ENCODE results near the gene ZNF407. TPM values are rescaled to one million over a fixed set of nuclear protein-coding genes. Genes with fewer than 3 reads are reported as not detected.

Gene ZNF407
- total RNA-seq, 2 experiments from 2014 or later = 23.2 to 24.7 TPM

DNA sequence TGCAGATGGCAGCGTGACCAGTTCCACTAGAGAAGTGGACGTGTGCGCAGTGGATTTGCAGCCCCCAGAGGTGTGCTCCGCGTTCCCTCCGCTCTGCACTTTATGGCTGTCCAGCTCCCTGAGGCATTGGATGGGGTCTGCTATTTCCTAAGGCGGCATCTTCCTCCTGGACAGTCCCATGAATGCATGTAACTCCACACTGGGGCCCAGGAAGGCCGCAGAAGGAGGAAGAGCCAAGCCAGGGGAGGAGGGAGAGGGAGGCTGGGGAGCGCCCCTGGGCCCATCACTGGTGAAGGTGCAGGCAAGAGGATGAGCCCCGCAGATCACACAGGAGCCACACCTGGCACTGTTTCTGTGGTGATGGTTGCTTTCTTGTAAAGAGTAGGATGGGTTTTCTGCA, 512.1 kb downstream of the ZNF407 start:
- Histone ChIP-seq H3K36me3 (ENCODE audit: insufficient read depth, low read length) (no peaks in the 10 kb centered on the region), H3K27ac (ENCODE audit: low read depth in 1 of 2, low read length in 2 of 2) (no peak overlapping the region), H3K4me1 (ENCODE audit: insufficient read depth, low read length) (no peaks in the 10 kb centered on the region), H3K27me3 (ENCODE audit: control insufficient read depth in 1 of 2, insufficient read depth in 2 of 2, low read length in 2 of 2) (no peaks in the 10 kb centered on the region), H3K4me3 (ENCODE audit: low read length) (no peak overlapping the region), H3K9me3 (ENCODE audit: control insufficient read depth in 1 of 2, insufficient read depth in 1 of 2, low read length in 2 of 2) (no peaks in the 10 kb centered on the region)
- ATAC-seq (ENCODE audit: poor library complexity) = no peak
- no peak overlapping the region for H3K4me3 Mint-ChIP-seq
- H3K27ac Mint-ChIP-seq = no peak overlapping the region
- TF ChIP-seq, protein P1, sequence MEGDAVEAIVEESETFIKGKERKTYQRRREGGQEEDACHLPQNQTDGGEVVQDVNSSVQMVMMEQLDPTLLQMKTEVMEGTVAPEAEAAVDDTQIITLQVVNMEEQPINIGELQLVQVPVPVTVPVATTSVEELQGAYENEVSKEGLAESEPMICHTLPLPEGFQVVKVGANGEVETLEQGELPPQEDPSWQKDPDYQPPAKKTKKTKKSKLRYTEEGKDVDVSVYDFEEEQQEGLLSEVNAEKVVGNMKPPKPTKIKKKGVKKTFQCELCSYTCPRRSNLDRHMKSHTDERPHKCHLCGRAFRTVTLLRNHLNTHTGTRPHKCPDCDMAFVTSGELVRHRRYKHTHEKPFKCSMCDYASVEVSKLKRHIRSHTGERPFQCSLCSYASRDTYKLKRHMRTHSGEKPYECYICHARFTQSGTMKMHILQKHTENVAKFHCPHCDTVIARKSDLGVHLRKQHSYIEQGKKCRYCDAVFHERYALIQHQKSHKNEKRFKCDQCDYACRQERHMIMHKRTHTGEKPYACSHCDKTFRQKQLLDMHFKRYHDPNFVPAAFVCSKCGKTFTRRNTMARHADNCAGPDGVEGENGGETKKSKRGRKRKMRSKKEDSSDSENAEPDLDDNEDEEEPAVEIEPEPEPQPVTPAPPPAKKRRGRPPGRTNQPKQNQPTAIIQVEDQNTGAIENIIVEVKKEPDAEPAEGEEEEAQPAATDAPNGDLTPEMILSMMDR (IDR thresholded peaks at IDR 0.05) = no peak
- no peaks in the 10 kb centered on the region for H3K4me1 Mint-ChIP-seq (ENCODE audit: low read depth)
- H3K9me3 Mint-ChIP-seq = no peaks in the 10 kb centered on the region
- no peaks in the 10 kb centered on the region for H3K27me3 Mint-ChIP-seq
- ChIA-PET POLR2A (no interaction called here), CTCF (no interaction called here)
- H3K36me3 Mint-ChIP-seq (ENCODE audit: low read depth) = no peaks in the 10 kb centered on the region
- intact Hi-C loops (cut with DNase I, micrococcal nuclease) = no loop called here
- DNase-seq = no peak

DNA sequence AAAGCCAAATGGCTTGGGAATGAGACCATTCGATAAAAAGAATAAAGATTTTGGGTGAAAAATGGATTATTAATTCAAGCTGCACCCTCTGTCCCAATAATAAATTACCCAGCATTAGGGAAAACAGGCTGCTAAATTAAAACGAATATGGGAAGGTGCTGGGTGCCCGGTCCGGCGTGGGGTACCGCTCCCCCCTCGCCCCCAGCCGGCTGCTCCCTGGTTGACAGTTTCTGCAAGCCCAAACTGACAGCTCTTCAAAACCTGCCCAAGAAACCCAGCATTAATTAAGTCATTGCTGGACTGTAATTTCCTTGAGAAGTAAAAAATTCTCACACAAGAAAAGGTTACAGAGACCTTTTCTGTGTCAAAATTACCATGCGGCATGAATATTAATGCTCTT, 512.6 kb downstream of the ZNF407 start:
- Mint-ChIP-seq H3K4me3 (no peak overlapping the region), H3K4me1 (ENCODE audit: low read depth) (peaks cover 4% of the 10 kb centered on the region), H3K27me3 (no peaks in the 10 kb centered on the region), H3K27ac (no peak overlapping the region), H3K9me3 (no peaks in the 10 kb centered on the region), H3K36me3 (ENCODE audit: low read depth) (no peaks in the 10 kb centered on the region)
- TF ChIP-seq, protein P1 (IDR thresholded peaks at IDR 0.05) = no peak
- ChIA-PET POLR2A (no interaction called here), CTCF (no interaction called here)
- H3K36me3 ChIP-seq (ENCODE audit: insufficient read depth, low read length) = no peaks in the 10 kb centered on the region
- H3K4me3 ChIP-seq (ENCODE audit: low read length) = no peak overlapping the region
- H3K9me3 ChIP-seq (ENCODE audit: control insufficient read depth in 1 of 2, insufficient read depth in 1 of 2, low read length in 2 of 2) = no peaks in the 10 kb centered on the region
- no peak for DNase-seq
- no peak for ATAC-seq (ENCODE audit: poor library complexity)
- no peaks in the 10 kb centered on the region for H3K27me3 ChIP-seq (ENCODE audit: control insufficient read depth in 1 of 2, insufficient read depth in 2 of 2, low read length in 2 of 2)
- H3K27ac ChIP-seq (ENCODE audit: low read depth in 1 of 2, low read length in 2 of 2) = no peak overlapping the region
- intact Hi-C loops (cut with DNase I, micrococcal nuclease) = no loop called here
- H3K4me1 ChIP-seq (ENCODE audit: insufficient read depth, low read length) = peaks cover 2% of the 10 kb centered on the region

DNA sequence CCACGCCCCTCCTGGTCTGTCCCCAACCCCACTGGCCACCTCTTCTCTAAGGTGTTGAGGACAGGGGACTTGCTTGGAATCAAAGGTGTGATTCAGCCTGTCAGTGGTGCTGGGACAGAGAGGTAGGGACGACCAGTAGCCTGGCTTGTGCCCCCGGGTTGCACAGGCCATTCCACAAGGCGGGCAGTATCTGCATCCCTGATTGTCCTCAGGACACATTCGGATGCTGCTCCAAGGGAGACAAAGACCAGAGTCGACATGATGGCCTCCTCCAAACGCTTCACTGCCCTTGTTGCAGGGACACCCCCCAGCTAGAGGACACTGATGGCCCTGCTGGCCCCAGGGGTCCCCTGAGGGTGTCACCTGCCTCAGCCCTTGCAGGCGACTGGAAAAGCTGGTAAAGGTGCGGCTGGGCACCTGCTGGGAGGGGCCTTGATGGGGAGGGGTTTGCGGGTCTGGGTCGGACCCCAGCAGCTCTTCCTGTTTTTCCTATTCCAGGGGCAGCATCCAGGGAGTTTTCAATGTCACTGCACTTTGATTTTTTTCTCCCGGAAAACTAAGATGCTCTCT, 513.3 kb downstream of the ZNF407 start:
- Histone ChIP-seq H3K27ac (ENCODE audit: low read depth in 1 of 2, low read length in 2 of 2) (no peak overlapping the region), H3K9me3 (ENCODE audit: control insufficient read depth in 1 of 2, insufficient read depth in 1 of 2, low read length in 2 of 2) (no peaks in the 10 kb centered on the region), H3K4me1 (ENCODE audit: insufficient read depth, low read length) (peaks cover 2% of the 10 kb centered on the region), H3K4me3 (ENCODE audit: low read length) (no peak overlapping the region), H3K27me3 (ENCODE audit: control insufficient read depth in 1 of 2, insufficient read depth in 2 of 2, low read length in 2 of 2) (no peaks in the 10 kb centered on the region), H3K36me3 (ENCODE audit: insufficient read depth, low read length) (no peaks in the 10 kb centered on the region)
- ATAC-seq (ENCODE audit: poor library complexity) (no peak), DNase-seq (no peak)
- H3K9me3 Mint-ChIP-seq = no peaks in the 10 kb centered on the region
- H3K4me3 Mint-ChIP-seq = no peak overlapping the region
- POLR2A ChIA-PET = no interaction called here
- no peak overlapping the region for H3K27ac Mint-ChIP-seq
- no peaks in the 10 kb centered on the region for H3K27me3 Mint-ChIP-seq
- H3K4me1 Mint-ChIP-seq (ENCODE audit: low read depth) = peaks cover 5% of the 10 kb centered on the region
- TF ChIP-seq, protein P1 (IDR thresholded peaks at IDR 0.05) = no peak
- no peaks in the 10 kb centered on the region for H3K36me3 Mint-ChIP-seq (ENCODE audit: low read depth)
- intact Hi-C loops (cut with DNase I, micrococcal nuclease) = no loop called here
- CTCF ChIA-PET = no interaction called here
